ENCODE results near the gene C4orf36.

DNA sequence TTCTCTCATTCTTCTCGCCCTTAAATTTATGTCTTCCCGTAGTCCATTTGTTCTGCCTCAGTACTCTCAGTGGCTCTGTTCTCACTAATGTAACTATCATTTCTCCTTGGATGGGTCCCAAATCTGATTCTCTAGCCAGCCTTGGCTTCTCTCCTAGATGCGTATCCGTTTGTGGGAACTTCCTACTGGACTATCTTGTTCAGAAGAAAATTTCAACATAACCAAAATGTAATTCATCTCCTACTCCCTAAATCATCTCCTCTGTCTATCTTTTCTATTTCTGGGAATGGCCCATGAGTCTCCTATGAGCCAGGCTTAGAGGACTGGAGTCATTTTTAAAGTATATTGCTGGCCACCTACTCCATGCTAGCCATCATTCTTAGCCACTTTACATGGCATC, 4.4 kb upstream of the C4orf36 start:
- TF ChIP-seq POLR2A (IDR thresholded peaks at IDR 0.05; ENCODE audit: low read depth, low read length): no peak
- no peak for TF ChIP-seq TAF1 (IDR thresholded peaks at IDR 0.05; ENCODE audit: borderline replicate concordance, low read depth, low read length)
- TF ChIP-seq POLR2AphosphoS5 (IDR thresholded peaks at IDR 0.05; ENCODE audit: low read depth, low read length): no peak

All from GM12892 (cell line).